Neural crest cell (in vitro differentiated cells): ENCODE results near the gene WDR93. TPM values are rescaled to one million over a fixed set of nuclear protein-coding genes. Genes with fewer than 3 reads are reported as not detected.
A peak's percentile ranks its signal among the peaks of the same experiment; 100 is the strongest.

Experiments
- DNase-seq: peaks from one replicate; pipeline ENCODE4 v3.0.0; 2021; ENCODE audit warnings: low read depth, mixed read lengths, low spot score
- H3K27ac Mint-ChIP-seq: one replicate; pipeline ENCODE4 v1.8.0; 2021; ENCODE audit warnings: mild to moderate bottlenecking, mixed read lengths; ENCODE audit not compliant: unreplicated experiment
- H3K27me3 Mint-ChIP-seq: 2 replicates; pipeline ENCODE4 v1.8.0; 2021; ENCODE audit warnings: low read depth, mild to moderate bottlenecking, mixed read lengths
- H3K36me3 Mint-ChIP-seq: 2 replicates; pipeline ENCODE4 v1.8.0; 2021; ENCODE audit warnings: low read depth, mild to moderate bottlenecking, mixed read lengths
- H3K4me1 Mint-ChIP-seq: 2 replicates; pipeline ENCODE4 v1.8.0; 2021; ENCODE audit warnings: mixed read lengths
- H3K4me3 Mint-ChIP-seq: one replicate; pipeline ENCODE4 v1.8.0; 2021; ENCODE audit warnings: mild to moderate bottlenecking, mixed read lengths
- H3K9me3 Mint-ChIP-seq: 2 replicates; pipeline ENCODE4 v1.8.0; 2021; ENCODE audit warnings: mixed read lengths
- CTCF ChIP-seq: fragments of 200-600 bp; sonication (generic); conservative IDR thresholded peaks from 2 replicates; pipeline ENCODE4 v1.5.0; 2021; ENCODE audit warnings: antibody characterized with exemption, mild to moderate bottlenecking
- total RNA-seq: library from RNA; stranded (reverse); gene quantifications from 2 replicates; pipeline ENCODE4 v1.2.1, GENCODE V29; 2021

WDR93 gene
- total RNA-seq, 1 donor from 2014 or later = not detected

GRCh38 chr15:89657686-89658200 is 32.9 kb upstream of the WDR93 start:
- H3K36me3 Mint-ChIP-seq = peaks cover 2% of the 10 kb centered on the region
- H3K4me1 Mint-ChIP-seq = peaks cover 17% of the 10 kb centered on the region
- peaks cover 33% of the 10 kb centered on the region for H3K27me3 Mint-ChIP-seq
- H3K4me3 Mint-ChIP-seq = no peak overlapping the region
- DNase-seq = no peak
- H3K27ac Mint-ChIP-seq = no peak overlapping the region
- TF ChIP-seq CTCF = no peak
- H3K9me3 Mint-ChIP-seq = no peaks in the 10 kb centered on the region

GRCh38 chr15:89659295-89659694 is 31.3 kb upstream of the WDR93 start:
- TF ChIP-seq CTCF = no peak
- no peak for DNase-seq
- Mint-ChIP-seq H3K4me1 (peaks cover 11% of the 10 kb centered on the region), H3K4me3 (no peak overlapping the region), H3K36me3 (peaks cover 2% of the 10 kb centered on the region), H3K27ac (no peak overlapping the region), H3K9me3 (no peaks in the 10 kb centered on the region), H3K27me3 (peaks cover 32% of the 10 kb centered on the region)

- H3K4me3 Mint-ChIP-seq = peak overlapping the region; percentile 42
- no peak for TF ChIP-seq CTCF
- H3K27ac Mint-ChIP-seq = no peak overlapping the region
- H3K4me1 Mint-ChIP-seq = peaks cover 7% of the 10 kb centered on the region
- peaks cover 26% of the 10 kb centered on the region for H3K27me3 Mint-ChIP-seq
- no peaks in the 10 kb centered on the region for H3K9me3 Mint-ChIP-seq
- H3K36me3 Mint-ChIP-seq = no peaks in the 10 kb centered on the region
- DNase-seq = no peak
These were observed 30.1 kb upstream of the WDR93 start for GRCh38 chr15:89660556-89660955.

- Mint-ChIP-seq H3K27ac (peak overlapping the region; percentile 81), H3K36me3 (no peaks in the 10 kb centered on the region)
These were observed 27.6 kb upstream of the WDR93 start for GRCh38 chr15:89662893-89663626.

More at GRCh38 chr15:89662893-89663626, 27.6 kb upstream of the WDR93 start:
- H3K4me1 Mint-ChIP-seq = peaks cover 4% of the 10 kb centered on the region
- no peak for DNase-seq
- no peak for TF ChIP-seq CTCF
- peaks cover 25% of the 10 kb centered on the region for H3K27me3 Mint-ChIP-seq
- no peak overlapping the region for H3K4me3 Mint-ChIP-seq
- H3K9me3 Mint-ChIP-seq = no peaks in the 10 kb centered on the region
